Stomach (tissue), 4 donors: ENCODE measurements around the gene ATXN2L.

ENCODE experiments used
- EP300 ChIP-seq: sonication (generic); formaldehyde crosslinking; IDR thresholded peaks from one replicate; pipeline ENCODE4 v1.6.1; 2017; ENCODE audit warnings: antibody characterized with exemption
- POLR2A ChIP-seq, 4 donors: fragments of 450-650 bp; IDR thresholded peaks; one replicate each; pipeline ENCODE4 v1.6.1; 2016; ENCODE audit warnings: antibody characterized with exemption in 4 of 4, control low read depth in 2 of 4, mild to moderate bottlenecking in 1 of 4, moderate library complexity in 1 of 4
- POLR2AphosphoS5 ChIP-seq, 3 donors: sonication (generic); formaldehyde crosslinking; IDR thresholded peaks; one replicate each; pipeline ENCODE4 v1.6.1; 2016; ENCODE audit warnings: antibody characterized with exemption in 3 of 3
- TF ChIP-seq, protein P1 (sequence below), 7 experiments: fragments of 450-650 bp in 4 of 7; fragments of 200-600 bp in 3 of 7; sonication (generic) in 3 of 7; IDR thresholded peaks; one replicate each; pipeline ENCODE4 v1.5.1; 2016 to 2019; ENCODE audit warnings: antibody characterized with exemption in 7 of 7, control low read depth in 2 of 7, mild to moderate bottlenecking in 1 of 7

DNA sequence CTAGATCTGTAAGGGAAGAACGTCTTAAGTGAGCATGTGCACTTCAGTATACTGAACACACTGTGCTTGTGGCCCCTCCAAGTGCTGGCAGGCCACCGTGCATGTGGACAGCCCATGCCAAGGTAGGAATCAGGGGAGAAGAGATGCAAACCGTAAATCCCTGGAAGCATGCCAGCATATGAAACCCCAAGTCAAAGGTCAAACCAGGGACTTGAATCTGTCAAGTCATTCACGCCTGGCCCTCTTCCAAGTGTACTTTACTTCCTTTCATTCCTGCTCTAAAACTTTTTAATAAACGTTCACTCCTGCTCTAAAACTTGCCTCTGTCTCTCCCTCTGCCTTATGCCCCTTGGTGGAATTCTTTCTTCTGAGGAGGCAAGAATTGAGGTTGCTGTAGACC lies 2.8 kb upstream of the ATXN2L start:
- TF ChIP-seq, protein P1, sequence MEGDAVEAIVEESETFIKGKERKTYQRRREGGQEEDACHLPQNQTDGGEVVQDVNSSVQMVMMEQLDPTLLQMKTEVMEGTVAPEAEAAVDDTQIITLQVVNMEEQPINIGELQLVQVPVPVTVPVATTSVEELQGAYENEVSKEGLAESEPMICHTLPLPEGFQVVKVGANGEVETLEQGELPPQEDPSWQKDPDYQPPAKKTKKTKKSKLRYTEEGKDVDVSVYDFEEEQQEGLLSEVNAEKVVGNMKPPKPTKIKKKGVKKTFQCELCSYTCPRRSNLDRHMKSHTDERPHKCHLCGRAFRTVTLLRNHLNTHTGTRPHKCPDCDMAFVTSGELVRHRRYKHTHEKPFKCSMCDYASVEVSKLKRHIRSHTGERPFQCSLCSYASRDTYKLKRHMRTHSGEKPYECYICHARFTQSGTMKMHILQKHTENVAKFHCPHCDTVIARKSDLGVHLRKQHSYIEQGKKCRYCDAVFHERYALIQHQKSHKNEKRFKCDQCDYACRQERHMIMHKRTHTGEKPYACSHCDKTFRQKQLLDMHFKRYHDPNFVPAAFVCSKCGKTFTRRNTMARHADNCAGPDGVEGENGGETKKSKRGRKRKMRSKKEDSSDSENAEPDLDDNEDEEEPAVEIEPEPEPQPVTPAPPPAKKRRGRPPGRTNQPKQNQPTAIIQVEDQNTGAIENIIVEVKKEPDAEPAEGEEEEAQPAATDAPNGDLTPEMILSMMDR (IDR thresholded peaks at IDR 0.05) = no peak
- TF ChIP-seq POLR2A (IDR thresholded peaks at IDR 0.05) (no peak), EP300 (no peak), POLR2AphosphoS5 (IDR thresholded peaks at IDR 0.05) (no peak)
